ENCODE data around the gene UPF1. TPM values are rescaled to one million over a fixed set of nuclear protein-coding genes. Genes with fewer than 3 reads are reported as not detected.
"Not testable (repeated sequence)": the region's sequence is repeated elsewhere in the genome, so short reads cannot be mapped to it uniquely, and the experiment has no call there.

Gene UPF1
- polyA plus RNA-seq, 2 of the 4 experiments (the other 2 are of a cell fraction): 19.2 to 28.6 TPM

DNA sequence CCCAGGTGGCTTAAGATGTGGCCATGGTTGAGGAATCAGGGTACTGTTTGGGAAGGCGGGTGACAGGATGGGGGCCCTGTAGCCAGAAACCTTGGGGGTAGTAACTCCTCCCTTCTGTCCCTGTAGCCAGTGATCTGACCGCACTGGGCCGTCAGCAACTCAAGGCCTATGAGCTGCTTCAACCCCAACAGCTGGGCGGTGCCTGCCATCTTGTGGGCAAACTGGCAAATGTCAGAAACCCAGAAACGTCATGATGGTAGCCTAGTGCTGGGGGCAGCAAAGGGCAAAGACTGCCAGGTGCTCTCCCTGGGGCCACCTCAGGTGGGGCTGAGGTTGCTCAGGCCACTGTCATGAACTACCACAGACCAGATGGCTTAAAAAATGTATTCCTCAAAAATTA is 83.9 kb downstream of the UPF1 start:
- FAIRE-seq: no peak
- ChIA-PET POLR2A (no interaction called here), CTCF (interaction anchor here (1.0 to 1.5 kb wide), 5 partner anchors 12 to 77 kb away, joined by 3 to 4 read pairs (median 3); no protein-coding TSS in a partner anchor)
- DNase-seq (ENCODE audit: low read depth in 1 of 2, low spot score in 1 of 2): peak in 1 of 2 experiments; percentile 68
- Histone ChIP-seq H3K4me1 (peaks cover 7% of the 10 kb centered on the region; the same call in 1 of the 3 replicates), H3K9me3 (no peaks in the 10 kb centered on the region), H3K4me3 (no peak overlapping the region), H3K27ac (no peak overlapping the region), H3K4me2 (no peak overlapping the region)
- peak in 1 of 2 experiments; percentile 27; a peak in 2 of 6 replicates for ATAC-seq
- WGBS (ENCODE audit: missing lambda C conversion rate): 83% methylated on average over 1 of the region's 5 CpGs
- TF ChIP-seq PHF8 (IDR thresholded peaks at IDR 0.05; ENCODE audit: borderline replicate concordance, low read depth) (no peak), RAD21 (conservative IDR thresholded peaks at IDR 0.05 in 1 of 2, IDR thresholded peaks at IDR 0.05 in 1 of 2) (peak; percentile 48 to 67), SMC3 (IDR thresholded peaks at IDR 0.05) (peak; percentile 21; the same call in 1 of the 3 replicates)
- TF ChIP-seq, protein P1, sequence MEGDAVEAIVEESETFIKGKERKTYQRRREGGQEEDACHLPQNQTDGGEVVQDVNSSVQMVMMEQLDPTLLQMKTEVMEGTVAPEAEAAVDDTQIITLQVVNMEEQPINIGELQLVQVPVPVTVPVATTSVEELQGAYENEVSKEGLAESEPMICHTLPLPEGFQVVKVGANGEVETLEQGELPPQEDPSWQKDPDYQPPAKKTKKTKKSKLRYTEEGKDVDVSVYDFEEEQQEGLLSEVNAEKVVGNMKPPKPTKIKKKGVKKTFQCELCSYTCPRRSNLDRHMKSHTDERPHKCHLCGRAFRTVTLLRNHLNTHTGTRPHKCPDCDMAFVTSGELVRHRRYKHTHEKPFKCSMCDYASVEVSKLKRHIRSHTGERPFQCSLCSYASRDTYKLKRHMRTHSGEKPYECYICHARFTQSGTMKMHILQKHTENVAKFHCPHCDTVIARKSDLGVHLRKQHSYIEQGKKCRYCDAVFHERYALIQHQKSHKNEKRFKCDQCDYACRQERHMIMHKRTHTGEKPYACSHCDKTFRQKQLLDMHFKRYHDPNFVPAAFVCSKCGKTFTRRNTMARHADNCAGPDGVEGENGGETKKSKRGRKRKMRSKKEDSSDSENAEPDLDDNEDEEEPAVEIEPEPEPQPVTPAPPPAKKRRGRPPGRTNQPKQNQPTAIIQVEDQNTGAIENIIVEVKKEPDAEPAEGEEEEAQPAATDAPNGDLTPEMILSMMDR (IDR thresholded peaks at IDR 0.05): peak; percentile 37; the same call in 2 of the 3 replicates

DNA sequence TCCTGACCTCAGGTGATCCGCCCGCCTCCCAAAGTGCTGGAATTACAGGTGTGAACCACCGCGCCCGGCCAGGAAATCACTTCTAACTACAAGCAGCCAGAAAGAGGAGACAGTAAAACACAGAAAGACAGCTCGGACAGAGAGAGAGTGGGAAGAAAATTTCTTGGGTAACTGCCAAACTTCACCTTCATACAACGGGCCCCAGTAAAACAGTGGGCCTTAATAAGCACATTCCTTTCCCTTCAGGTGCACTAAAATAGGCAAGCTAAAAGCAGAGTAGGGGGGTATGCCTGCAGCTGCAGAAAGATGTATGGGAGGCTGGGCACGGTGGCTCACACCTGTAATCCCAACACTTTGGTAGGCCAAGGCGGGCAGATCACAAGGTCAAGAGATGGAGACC is 85.8 kb downstream of the UPF1 start:
- DNase-seq (ENCODE audit: low read depth in 1 of 2, low spot score in 1 of 2); H3K4me3 ChIP-seq; H3K9me3 ChIP-seq; H3K4me1 ChIP-seq; H3K27ac ChIP-seq; ATAC-seq; FAIRE-seq: not testable (repeated sequence)
- ChIA-PET CTCF (interaction anchor here (1.1 to 2.7 kb wide), 4 partner anchors 23 to 78 kb away, joined by 3 to 28 read pairs (median 6); no protein-coding TSS in a partner anchor), POLR2A (interaction anchor here (0.7 kb wide), 1 partner anchor 8 kb away, joined by 3 read pairs; no protein-coding TSS in a partner anchor)
- 95% methylated on average over 9 of the region's 9 CpGs for WGBS (ENCODE audit: missing lambda C conversion rate)
- H3K4me2 ChIP-seq: peak overlapping the region; percentile 85

Other genes with a start within 250 kb of the UPF1 start
- gene REX1BD, start 243.2 kb upstream of the UPF1 start, polyA plus RNA-seq (2011; rRNA removed): 13.3 and 23.1 TPM in 2 replicates
- 47.3 to 50.3 TPM (median 47.7 TPM) in 3 replicates for gene REX1BD, start 243.2 kb upstream of the UPF1 start, polyA plus RNA-seq (2017; fragmentation: RNase III; extraction: RNeasy Plus Mini Kit Qiagen cat#74134 plus additional on column Dnase treatment)
- gene CRLF1, start 225.2 kb upstream of the UPF1 start, polyA plus RNA-seq (2011; rRNA removed): 0.37 and 1.3 TPM in 2 replicates
- 1.6 to 2.7 TPM (median 2.5 TPM) in 3 replicates for gene CRLF1, start 225.2 kb upstream of the UPF1 start, polyA plus RNA-seq (2017; fragmentation: RNase III; extraction: RNeasy Plus Mini Kit Qiagen cat#74134 plus additional on column Dnase treatment)
- 0.94 and 2.0 TPM in 2 replicates for gene TMEM59L, start 219.1 kb upstream of the UPF1 start, polyA plus RNA-seq (2011; rRNA removed)
- gene TMEM59L, start 219.1 kb upstream of the UPF1 start, polyA plus RNA-seq (2017; fragmentation: RNase III; extraction: RNeasy Plus Mini Kit Qiagen cat#74134 plus additional on column Dnase treatment): 2.8 to 5.0 TPM (median 4.6 TPM) in 3 replicates
- gene KLHL26, start 194.9 kb upstream of the UPF1 start, polyA plus RNA-seq (2011; rRNA removed): 1.1 and 1.8 TPM in 2 replicates
- 2.0 TPM in 3 replicates for gene KLHL26, start 194.9 kb upstream of the UPF1 start, polyA plus RNA-seq (2017; fragmentation: RNase III; extraction: RNeasy Plus Mini Kit Qiagen cat#74134 plus additional on column Dnase treatment)
- 0.86 and 0.87 TPM in 2 replicates for gene CRTC1, start 148.3 kb upstream of the UPF1 start, polyA plus RNA-seq (2011; rRNA removed)
- 4.0 to 5.7 TPM (median 4.3 TPM) in 3 replicates for gene CRTC1, start 148.3 kb upstream of the UPF1 start, polyA plus RNA-seq (2017; fragmentation: RNase III; extraction: RNeasy Plus Mini Kit Qiagen cat#74134 plus additional on column Dnase treatment)
- gene COMP, start 40.7 kb upstream of the UPF1 start, polyA plus RNA-seq (2011; rRNA removed): not detected in 2 replicates
- gene COMP, start 40.7 kb upstream of the UPF1 start, polyA plus RNA-seq (2017; fragmentation: RNase III; extraction: RNeasy Plus Mini Kit Qiagen cat#74134 plus additional on column Dnase treatment): not detected in 3 replicates
- gene CERS1, start 64.2 kb downstream of the UPF1 start, polyA plus RNA-seq (2011; rRNA removed): 1.7 and 2.4 TPM in 2 replicates
- gene CERS1, start 64.2 kb downstream of the UPF1 start, polyA plus RNA-seq (2017; fragmentation: RNase III; extraction: RNeasy Plus Mini Kit Qiagen cat#74134 plus additional on column Dnase treatment): 3.4 to 4.4 TPM (median 3.7 TPM) in 3 replicates
- 91.8 and 94.0 TPM in 2 replicates for gene COPE, start 87.4 kb downstream of the UPF1 start, polyA plus RNA-seq (2011; rRNA removed)
- gene COPE, start 87.4 kb downstream of the UPF1 start, polyA plus RNA-seq (2017; fragmentation: RNase III; extraction: RNeasy Plus Mini Kit Qiagen cat#74134 plus additional on column Dnase treatment): 109 to 114 TPM (median 112 TPM) in 3 replicates
- 23.2 and 23.4 TPM in 2 replicates for gene DDX49, start 87.8 kb downstream of the UPF1 start, polyA plus RNA-seq (2011; rRNA removed)
- gene DDX49, start 87.8 kb downstream of the UPF1 start, polyA plus RNA-seq (2017; fragmentation: RNase III; extraction: RNeasy Plus Mini Kit Qiagen cat#74134 plus additional on column Dnase treatment): 31.5 to 36.0 TPM (median 33.9 TPM) in 3 replicates
- gene HOMER3, start 109.3 kb downstream of the UPF1 start, polyA plus RNA-seq (2011; rRNA removed): 9.9 and 11.4 TPM in 2 replicates
- 28.3 to 38.4 TPM (median 35.4 TPM) in 3 replicates for gene HOMER3, start 109.3 kb downstream of the UPF1 start, polyA plus RNA-seq (2017; fragmentation: RNase III; extraction: RNeasy Plus Mini Kit Qiagen cat#74134 plus additional on column Dnase treatment)
- 39.3 and 42.4 TPM in 2 replicates for gene SUGP2, start 201.6 kb downstream of the UPF1 start, polyA plus RNA-seq (2011; rRNA removed)
- 42.3 to 43.9 TPM (median 43.6 TPM) in 3 replicates for gene SUGP2, start 201.6 kb downstream of the UPF1 start, polyA plus RNA-seq (2017; fragmentation: RNase III; extraction: RNeasy Plus Mini Kit Qiagen cat#74134 plus additional on column Dnase treatment)
- gene ARMC6, start 201.6 kb downstream of the UPF1 start, polyA plus RNA-seq (2011; rRNA removed): 18.2 and 18.4 TPM in 2 replicates
- gene ARMC6, start 201.6 kb downstream of the UPF1 start, polyA plus RNA-seq (2017; fragmentation: RNase III; extraction: RNeasy Plus Mini Kit Qiagen cat#74134 plus additional on column Dnase treatment): 27.2 to 27.6 TPM (median 27.5 TPM) in 3 replicates
- 0.85 and 0.92 TPM in 2 replicates for gene SLC25A42, start 232.0 kb downstream of the UPF1 start, polyA plus RNA-seq (2011; rRNA removed)
- gene SLC25A42, start 232.0 kb downstream of the UPF1 start, polyA plus RNA-seq (2017; fragmentation: RNase III; extraction: RNeasy Plus Mini Kit Qiagen cat#74134 plus additional on column Dnase treatment): 1.3 to 1.7 TPM (median 1.6 TPM) in 3 replicates

Data from A549 (cell line).